GM12874 (cell line): ENCODE results near the gene ARHGAP28.

Source experiments
- CTCF ChIP-seq: IDR thresholded peaks from 2 replicates; pipeline ENCODE4 v1.5.1; 2011; ENCODE audit warnings: low read depth, mild to moderate bottlenecking, control low read depth, low read length, moderate library complexity; ENCODE audit not compliant: insufficient read depth

The ARHGAP28 gene

GRCh38 chr18:6729247-6730091, at the start of gene ARHGAP28:
ARHGAP28 (plus strand) TSS chr18:6729716; CDS start chr18:6729822, 106 bp downstream.
- TF ChIP-seq CTCF, result 0 out of 2 replicates have a peak, but pooled peaks have one; percentile 10

- no peak for TF ChIP-seq CTCF
Measured at GRCh38 chr18:6681331-6681875, 48.1 kb upstream of the ARHGAP28 start.

- TF ChIP-seq CTCF, result no peak
Measured at GRCh38 chr18:6682437-6683111, 46.9 kb upstream of the ARHGAP28 start.

- TF ChIP-seq CTCF, result no peak
Measured at GRCh38 chr18:6683112-6683876, 46.2 kb upstream of the ARHGAP28 start.

GRCh38 chr18:6687676-6688075, 41.8 kb upstream of the ARHGAP28 start:
- no peak for TF ChIP-seq CTCF

- TF ChIP-seq CTCF, result no peak
Measured at GRCh38 chr18:6708890-6709289, 20.6 kb upstream of the ARHGAP28 start.

- no peak for TF ChIP-seq CTCF
Measured at GRCh38 chr18:6711467-6711866, 18.0 kb upstream of the ARHGAP28 start.
